M059J (cell line): Measurements from ENCODE around the gene POFUT2. TPM values are rescaled to one million over a fixed set of nuclear protein-coding genes. Genes with fewer than 3 reads are reported as not detected.
A peak's percentile ranks its signal among the peaks of the same experiment; 100 is the strongest.

ENCODE experiments used
- DNase-seq: peaks from one replicate; pipeline ENCODE4 v3.0.0-alpha.2; 2012; ENCODE audit warnings: low read depth
- total RNA-seq: library from RNA; depleted of rRNA; stranded (reverse); fragments of >200 nt; shearing (Covaris generic); gene quantifications from 2 replicates; pipeline ENCODE4 v1.2.3, GENCODE V29; 2014; rRNA removed

POFUT2 gene
- total RNA-seq, 1 experiment from 2014 or later, result 81.8 TPM

GRCh38 chr21:45225041-45225740, 62.5 kb downstream of the POFUT2 start:
- DNase-seq, result no peak

- peak; percentile 72 for DNase-seq
These were observed 63.3 kb downstream of the POFUT2 start for GRCh38 chr21:45224189-45224938.

GRCh38 chr21:45223236-45224185, 64.2 kb downstream of the POFUT2 start:
- no peak for DNase-seq

- DNase-seq, result no peak
These were observed 65.7 kb downstream of the POFUT2 start for GRCh38 chr21:45222001-45222400.

GRCh38 chr21:45220714-45221490, 66.8 kb downstream of the POFUT2 start:
- DNase-seq, result no peak

GRCh38 chr21:45220071-45220481, 67.6 kb downstream of the POFUT2 start:
- DNase-seq, result no peak

GRCh38 chr21:45219517-45219916, 68.2 kb downstream of the POFUT2 start:
- DNase-seq, result no peak

GRCh38 chr21:45217010-45217409, 70.7 kb downstream of the POFUT2 start:
- no peak for DNase-seq

- no peak for DNase-seq
These were observed 72.5 kb downstream of the POFUT2 start for GRCh38 chr21:45215213-45215612.

Other genes with a start within 250 kb of the POFUT2 start
- gene ADARB1, start 213.3 kb downstream of the POFUT2 start, total RNA-seq, result 5.0 and 5.9 TPM in 2 replicates
- gene COL18A1, start 117.3 kb upstream of the POFUT2 start, total RNA-seq, result 202 and 347 TPM in 2 replicates